H1 (cell line): Measurements from ENCODE around the gene QRICH1. TPM values are rescaled to one million over a fixed set of nuclear protein-coding genes. Genes with fewer than 3 reads are reported as not detected.

Source experiments
- NRF1 ChIP-seq: IDR thresholded peaks from 2 replicates; pipeline ENCODE4 v1.6.1; 2011; ENCODE audit warnings: mild to moderate bottlenecking, low read depth, low read length, improper control_type of control experiment
- polyA plus RNA-seq, 7 experiments: library from polyadenylated mRNA; depleted of rRNA in 3 of 7; stranded (reverse) in 5 of 7; unstranded in 2 of 7; fragments of >200 nt in 5 of 7; fragments of 200-250 nt in 2 of 7; gene quantifications; 1 replicate in 5 of 7; 2 replicates in 1 of 7; 4 replicates in 1 of 7; pipeline versions ENCODE4 v1.2.1 to v1.2.3, GENCODE V29; 2011 to 2013; ENCODE audit warnings: missing spikeins in 2 of 7, mixed read lengths in 2 of 7
- total RNA-seq: library from RNA; stranded (reverse); fragmentation: NEBNext Ultra II Directional; extraction: Animal tissue kit (Norgen Biotek cat#: 25700); gene quantifications from 2 replicates; pipeline ENCODE4 v1.2.1, GENCODE V29; 2021

Gene QRICH1
- total and polyA plus RNA-seq, 2 of the 8 experiments (the other 6 are each of a cell fraction or from before 2014, with no cell fraction given), result 128 to 142 TPM

DNA sequence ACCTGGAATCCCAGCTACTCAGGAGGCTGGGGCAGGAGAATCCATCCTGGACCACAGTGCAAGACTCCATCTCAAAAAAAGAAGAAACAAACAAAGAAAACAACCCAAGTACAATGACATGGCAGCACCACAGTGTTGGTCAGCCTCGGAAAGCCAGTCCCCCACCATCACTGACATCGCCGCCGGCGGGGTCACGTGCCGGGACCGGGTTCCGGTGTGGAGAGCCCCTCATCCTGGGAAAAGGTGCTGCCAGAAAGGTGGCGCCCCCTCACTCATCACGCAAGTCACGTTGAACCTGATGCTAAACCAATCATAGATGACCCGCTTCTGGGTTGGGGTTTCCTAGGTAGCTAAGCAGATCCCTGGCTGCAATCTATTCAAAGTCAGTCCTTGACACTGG is 17.8 kb downstream of the QRICH1 start (continued):
- TF ChIP-seq NRF1, result no peak
